ENCODE data around the gene CCDC57.

DNA sequence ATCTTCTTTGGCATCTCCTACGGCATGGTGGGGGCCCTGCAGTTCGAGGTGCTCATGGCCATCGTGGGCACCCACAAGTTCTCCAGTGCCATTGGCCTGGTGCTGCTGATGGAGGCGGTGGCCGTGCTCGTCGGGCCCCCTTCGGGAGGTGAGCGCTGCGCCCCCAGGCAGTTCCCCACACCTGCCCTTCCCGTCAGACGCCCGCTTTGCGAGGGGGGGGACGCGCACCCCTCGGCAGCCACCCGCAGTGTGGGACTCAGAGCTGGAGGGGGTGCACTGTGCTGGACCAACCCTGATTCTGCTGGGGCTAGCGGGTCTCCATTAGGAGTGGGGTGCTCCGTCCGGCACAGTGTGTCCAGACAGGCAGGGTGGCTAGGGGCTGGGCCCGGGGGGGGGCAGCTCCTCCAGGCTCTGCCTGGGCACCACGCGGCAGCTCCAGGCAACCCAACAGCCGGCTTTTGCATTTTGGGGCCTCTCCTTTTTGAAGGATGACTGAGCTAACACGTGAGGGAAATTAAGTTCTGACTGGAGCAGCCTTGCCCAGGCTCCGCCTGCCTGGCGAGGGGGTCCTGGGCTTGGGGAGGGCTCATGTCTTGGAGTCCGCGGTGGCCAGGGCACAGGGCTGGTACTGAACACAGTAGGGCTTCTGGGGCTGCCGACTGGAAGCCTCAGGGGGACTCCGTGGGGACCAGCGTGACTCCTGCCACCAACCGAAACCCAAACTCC lies 25.3 kb upstream of the CCDC57 start:
- TF ChIP-seq, protein P1, sequence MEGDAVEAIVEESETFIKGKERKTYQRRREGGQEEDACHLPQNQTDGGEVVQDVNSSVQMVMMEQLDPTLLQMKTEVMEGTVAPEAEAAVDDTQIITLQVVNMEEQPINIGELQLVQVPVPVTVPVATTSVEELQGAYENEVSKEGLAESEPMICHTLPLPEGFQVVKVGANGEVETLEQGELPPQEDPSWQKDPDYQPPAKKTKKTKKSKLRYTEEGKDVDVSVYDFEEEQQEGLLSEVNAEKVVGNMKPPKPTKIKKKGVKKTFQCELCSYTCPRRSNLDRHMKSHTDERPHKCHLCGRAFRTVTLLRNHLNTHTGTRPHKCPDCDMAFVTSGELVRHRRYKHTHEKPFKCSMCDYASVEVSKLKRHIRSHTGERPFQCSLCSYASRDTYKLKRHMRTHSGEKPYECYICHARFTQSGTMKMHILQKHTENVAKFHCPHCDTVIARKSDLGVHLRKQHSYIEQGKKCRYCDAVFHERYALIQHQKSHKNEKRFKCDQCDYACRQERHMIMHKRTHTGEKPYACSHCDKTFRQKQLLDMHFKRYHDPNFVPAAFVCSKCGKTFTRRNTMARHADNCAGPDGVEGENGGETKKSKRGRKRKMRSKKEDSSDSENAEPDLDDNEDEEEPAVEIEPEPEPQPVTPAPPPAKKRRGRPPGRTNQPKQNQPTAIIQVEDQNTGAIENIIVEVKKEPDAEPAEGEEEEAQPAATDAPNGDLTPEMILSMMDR (IDR thresholded peaks at IDR 0.05) = no peak
- TF ChIP-seq POLR2A (IDR thresholded peaks at IDR 0.05) (no peak), EP300 (IDR thresholded peaks at IDR 0.05; ENCODE audit: low read depth) (no peak), POLR2AphosphoS5 (IDR thresholded peaks at IDR 0.05) (no peak)

Data from transverse colon (tissue), 4 donors.